HT-29 (cell line): ENCODE results near the gene EIF4G2. TPM values are rescaled to one million over a fixed set of nuclear protein-coding genes. Genes with fewer than 3 reads are reported as not detected.
A peak's percentile ranks its signal among the peaks of the same experiment; 100 is the strongest.

Source experiments
- DNase-seq: peaks from one replicate; pipeline ENCODE4 v3.0.0-alpha.2; 2015; ENCODE audit warnings: low spot score
- small RNA-seq: library from RNA; depleted of rRNA; stranded (forward); fragments of <200 nt; gene quantifications from one replicate; pipeline ENCODE3, GENCODE V24; 2014
- total RNA-seq: library from RNA; depleted of rRNA; stranded (reverse); fragments of >200 nt; shearing (Covaris generic); gene quantifications from 2 replicates; pipeline ENCODE4 v1.2.3, GENCODE V29; 2014; rRNA removed

The EIF4G2 gene
- total RNA-seq, 1 experiment from 2014 or later, result 533 TPM

GRCh38 chr11:10777393-10777793, 31.3 kb downstream of the EIF4G2 start:
- no peak for DNase-seq

GRCh38 chr11:10774811-10775210, 33.9 kb downstream of the EIF4G2 start:
- no peak for DNase-seq

- no peak for DNase-seq
These were observed 37.3 kb downstream of the EIF4G2 start for GRCh38 chr11:10771457-10771856.

DNA sequence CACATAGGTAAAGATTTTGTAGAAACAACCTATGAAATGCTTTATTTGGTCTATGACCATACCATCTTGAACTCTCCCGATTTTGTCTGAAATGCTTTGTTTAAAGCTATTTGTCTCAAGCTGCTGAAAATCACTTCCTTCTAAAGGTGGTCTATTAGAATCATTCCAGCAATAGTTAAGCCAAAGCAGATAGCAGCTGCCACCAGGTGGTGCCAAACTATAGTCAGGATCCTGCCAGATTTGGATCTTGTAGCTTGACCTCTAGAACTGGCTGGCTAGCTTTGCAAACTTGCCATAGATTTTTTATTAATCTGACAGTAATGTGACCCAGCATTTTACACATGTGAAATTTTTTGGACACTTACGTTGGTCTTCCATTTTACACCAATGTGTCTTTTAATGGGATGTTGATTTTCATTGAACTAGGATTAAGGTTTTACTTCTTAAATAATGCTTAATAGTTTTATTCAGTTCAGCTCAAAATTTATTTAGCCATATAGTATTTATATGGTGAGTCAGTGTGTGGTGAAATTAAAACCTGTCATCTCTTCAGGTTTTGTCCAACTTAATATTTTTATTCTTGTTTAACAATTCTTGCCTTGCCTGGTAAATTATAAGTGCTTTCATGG, 38.0 kb downstream of the EIF4G2 start:
- peak; percentile 84 for DNase-seq

DNA sequence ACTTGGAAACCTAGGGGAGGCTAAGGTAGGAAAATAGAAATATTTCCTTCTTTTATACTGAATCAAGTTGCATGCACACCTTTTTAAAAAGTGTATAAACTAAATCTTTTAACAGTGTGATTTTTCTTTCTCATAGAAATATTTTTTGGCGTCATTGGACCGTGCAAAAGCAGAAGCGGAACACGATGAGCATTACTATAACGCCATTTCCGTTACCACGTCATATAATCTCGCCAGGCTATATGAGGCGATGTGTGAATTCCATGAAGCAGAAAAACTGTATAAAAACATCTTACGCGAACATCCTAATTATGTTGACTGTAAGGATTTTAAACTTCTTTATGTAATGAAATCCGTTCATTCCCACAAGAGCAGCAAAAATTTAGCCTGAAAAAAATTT, 44.3 kb downstream of the EIF4G2 start:
- no peak for DNase-seq

GRCh38 chr11:10763766-10764165, 45.0 kb downstream of the EIF4G2 start:
- no peak for DNase-seq

- no peak for DNase-seq
These were observed 45.8 kb downstream of the EIF4G2 start for GRCh38 chr11:10762913-10763421.

DNA sequence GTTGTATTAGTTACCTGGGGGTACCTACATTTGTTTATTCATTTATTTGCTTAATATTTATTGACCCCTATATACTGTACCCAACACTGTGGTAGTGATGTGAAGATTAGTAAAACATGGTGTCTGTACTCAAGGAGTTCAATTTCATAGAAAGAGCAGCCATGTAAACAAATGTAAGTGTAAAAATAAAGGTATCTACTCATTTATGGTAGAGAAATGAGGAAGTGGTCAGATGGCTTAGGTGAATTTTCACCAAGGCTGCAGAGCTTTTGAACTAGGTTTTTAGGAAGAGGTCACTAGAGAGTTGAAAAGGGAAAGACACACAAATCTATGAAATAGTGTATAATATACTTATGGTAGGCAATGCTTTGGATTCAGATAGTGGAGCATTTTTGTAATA, 46.5 kb downstream of the EIF4G2 start:
- DNase-seq, result no peak

- no peak for DNase-seq
These were observed 47.5 kb downstream of the EIF4G2 start for GRCh38 chr11:10761085-10761698.

GRCh38 chr11:10758957-10759356, 49.8 kb downstream of the EIF4G2 start:
- DNase-seq, result peak; percentile 36

DNA sequence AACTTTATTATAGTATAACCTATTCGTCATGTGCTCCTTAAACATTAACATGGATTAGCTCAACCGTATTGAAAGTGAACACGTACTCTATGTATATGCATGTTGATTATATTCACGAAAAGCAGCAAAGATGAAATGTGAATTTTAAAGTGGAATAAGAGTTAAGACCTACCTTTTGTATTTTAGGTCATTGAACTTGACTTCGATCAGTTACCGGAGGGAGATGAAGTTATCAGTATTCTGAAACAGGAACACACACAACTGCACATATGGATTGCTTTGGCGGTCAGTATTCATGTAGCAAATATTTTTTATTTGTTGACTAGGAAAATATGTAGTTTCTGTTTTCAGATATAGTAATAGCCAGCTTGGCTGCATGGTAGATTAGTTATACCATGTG, 56.2 kb downstream of the EIF4G2 start:
- no peak for DNase-seq

- DNase-seq, result peak; percentile 27
These were observed 56.7 kb downstream of the EIF4G2 start for GRCh38 chr11:10752061-10752460.

- DNase-seq, result peak; percentile 57
These were observed 57.2 kb downstream of the EIF4G2 start for GRCh38 chr11:10751581-10751940.

GRCh38 chr11:10750838-10751580, 57.7 kb downstream of the EIF4G2 start, which contains the start of gene CTR9:
Gene CTR9 (plus strand): TSS chr11:10751246. CDS start chr11:10751413, 167 bp downstream.
- DNase-seq, result peak; percentile 95

GRCh38 chr11:10749476-10749875, 59.2 kb downstream of the EIF4G2 start:
- DNase-seq, result no peak

DNA sequence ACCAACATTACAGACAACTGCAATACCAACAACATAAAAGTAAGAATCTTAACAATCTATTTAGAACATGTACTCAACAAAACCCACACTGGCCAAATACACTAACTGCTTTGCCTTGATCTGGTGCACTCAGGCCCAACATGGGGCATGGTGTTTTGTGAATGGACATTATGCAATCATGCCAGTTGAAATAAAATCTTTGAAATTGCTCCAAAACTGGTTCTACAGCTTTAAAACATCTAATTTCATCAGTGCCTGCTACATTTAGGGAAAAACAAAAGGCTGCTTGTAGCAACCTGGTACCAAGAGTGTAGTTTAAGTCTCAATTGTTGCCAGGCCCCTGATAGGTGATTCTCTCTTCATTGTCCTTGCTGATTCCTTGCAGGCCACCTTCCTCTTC, 61.0 kb downstream of the EIF4G2 start:
- DNase-seq, result no peak

Small RNAs within 50 kb of the gene (small RNA-seq; reads per million reads assigned to genes)
- gene SNORD97, result not detected

Other genes starting within 250 kb of the EIF4G2 start
- not detected in 2 replicates for gene LYVE1, start 240.3 kb downstream of the EIF4G2 start, total RNA-seq
- gene IRAG1, start 115.2 kb downstream of the EIF4G2 start, total RNA-seq, result 0.21 and 1.3 TPM in 2 replicates
- 15.9 and 18.5 TPM in 2 replicates for gene CTR9, start 57.7 kb downstream of the EIF4G2 start, total RNA-seq
- gene ZBED5, start 49.1 kb upstream of the EIF4G2 start, total RNA-seq, result 16.1 and 16.6 TPM in 2 replicates